ENCODE results near the gene CST6. TPM values are rescaled to one million over a fixed set of nuclear protein-coding genes. Genes with fewer than 3 reads are reported as not detected.
A peak's percentile ranks its signal among the peaks of the same experiment; 100 is the strongest.
"Not testable (repeated sequence)": the region's sequence is repeated elsewhere in the genome, so short reads cannot be mapped to it uniquely, and the experiment has no call there.

Gene CST6
- total and polyA plus RNA-seq, 2 donors (not counting 3 experiments of a cell fraction or from before 2014, with no cell fraction given) = 0.46 to 2.2 TPM

- peaks cover 5% of the 10 kb centered on the region for H3K79me2 ChIP-seq (ENCODE audit: control insufficient read depth, insufficient read depth, low read length)
- no peak for TF ChIP-seq POLR2A (IDR thresholded peaks at IDR 0.05; ENCODE audit: low read depth, low read length)
- no peak for TF ChIP-seq GATA2 (IDR thresholded peaks at IDR 0.05; ENCODE audit: insufficient read depth, insufficient read length, low read depth, low read length)
- TF ChIP-seq MYC (IDR thresholded peaks at IDR 0.05; ENCODE audit: low read depth, low read length) = no peak
- TF ChIP-seq FOS (IDR thresholded peaks at IDR 0.05; ENCODE audit: borderline replicate concordance, insufficient read depth, low read length) = no peak
- no peak for TF ChIP-seq POLR2AphosphoS5 (IDR thresholded peaks at IDR 0.05; ENCODE audit: insufficient read depth, low read depth, low read length)
- no peak for TF ChIP-seq CTCF (IDR thresholded peaks at IDR 0.05; ENCODE audit: extremely low read depth in 1 of 2, insufficient read depth in 1 of 2, low read depth in 1 of 2, low read length in 2 of 2)
- no peak for TF ChIP-seq MAX (IDR thresholded peaks at IDR 0.05; ENCODE audit: insufficient read depth, insufficient read length)
- TF ChIP-seq JUN (IDR thresholded peaks at IDR 0.05; ENCODE audit: borderline replicate concordance, insufficient read depth, insufficient read length, low read depth) = no peak
- no peak for TF ChIP-seq EZH2 (IDR thresholded peaks at IDR 0.05; ENCODE audit: borderline replicate concordance, low read depth, low read length, severe bottlenecking)
- H3K9me1 ChIP-seq (replicated peaks; ENCODE audit: control insufficient read depth, extremely low read depth, insufficient read depth, low read length) = no peaks in the 10 kb centered on the region
- H3K4me1 ChIP-seq (ENCODE audit: control insufficient read depth, extremely low read depth, insufficient read depth, low read length) = peaks cover 3% of the 10 kb centered on the region
- intact Hi-C loops (cut with micrococcal nuclease) (no loop called here), dilution Hi-C loops (cut with MboI; ENCODE audit: extremely low pct_ligation_motif_present, low sequenced_read_pairs) (no loop called here)
- no peaks in the 10 kb centered on the region for H4K20me1 ChIP-seq (replicated peaks; ENCODE audit: control insufficient read depth, extremely low read depth, insufficient read depth, low read length)
- peaks cover 0 to 7% of the 10 kb centered on the region in 2 experiments for H3K36me3 ChIP-seq (ENCODE audit: control insufficient read depth in 2 of 2, extremely low read depth in 1 of 2, insufficient read depth in 2 of 2, low read length in 2 of 2)
- no TSS peak for BruUV-seq (replicated peaks)
- ChIA-PET POLR2A (no interaction called here), CTCF (interaction anchor here (1.3 to 3.9 kb wide), 3 partner anchors 14 to 124 kb away, joined by 3 to 37 read pairs (median 11); no protein-coding TSS in a partner anchor)
- no peak overlapping the region for H3K9ac ChIP-seq (replicated peaks; ENCODE audit: extremely low read depth, insufficient read depth, low read length)
- no peaks in the 10 kb centered on the region for H3K9me3 ChIP-seq (replicated peaks; ENCODE audit: control insufficient read depth, insufficient read depth, low read length)
- DNase-seq (ENCODE audit: low read depth, low spot score) = no peak
- no peak overlapping the region for H3K4me2 ChIP-seq (ENCODE audit: insufficient read depth, low read length)
- H3K27me3 ChIP-seq (ENCODE audit: control insufficient read depth in 2 of 2, insufficient read depth in 2 of 2, low read length in 2 of 2) = peaks cover 2% of the 10 kb centered on the region in 2 experiments
- H3K4me3 ChIP-seq (replicated peaks in 1 of 3; ENCODE audit: insufficient read depth in 1 of 3, low read depth in 1 of 3, low read length in 3 of 3) = no peak overlapping the region
- no peak for FAIRE-seq
- H2AFZ ChIP-seq (ENCODE audit: low read depth, low read length) = peak overlapping the region; percentile 41
- no peak overlapping the region for H3K27ac ChIP-seq (ENCODE audit: insufficient read depth, low read depth, low read length)
These were observed 3.2 kb upstream of the CST6 start for GRCh38 chr11:66008468-66009101.

- H3K4me2 ChIP-seq (ENCODE audit: insufficient read depth, low read length); H3K4me1 ChIP-seq (ENCODE audit: control insufficient read depth, extremely low read depth, insufficient read depth, low read length); H3K79me2 ChIP-seq (ENCODE audit: control insufficient read depth, insufficient read depth, low read length); H3K27me3 ChIP-seq (ENCODE audit: control insufficient read depth in 2 of 2, insufficient read depth in 2 of 2, low read length in 2 of 2); H3K9ac ChIP-seq (replicated peaks; ENCODE audit: extremely low read depth, insufficient read depth, low read length); intact Hi-C loops (cut with micrococcal nuclease); H3K36me3 ChIP-seq (ENCODE audit: control insufficient read depth in 2 of 2, extremely low read depth in 1 of 2, insufficient read depth in 2 of 2, low read length in 2 of 2); H3K9me1 ChIP-seq (replicated peaks; ENCODE audit: control insufficient read depth, extremely low read depth, insufficient read depth, low read length); FAIRE-seq; H4K20me1 ChIP-seq (replicated peaks; ENCODE audit: control insufficient read depth, extremely low read depth, insufficient read depth, low read length); H3K9me3 ChIP-seq (replicated peaks; ENCODE audit: control insufficient read depth, insufficient read depth, low read length); BruUV-seq (replicated peaks); H3K27ac ChIP-seq (ENCODE audit: insufficient read depth, low read depth, low read length); H3K4me3 ChIP-seq (replicated peaks in 1 of 3; ENCODE audit: insufficient read depth in 1 of 3, low read depth in 1 of 3, low read length in 3 of 3); dilution Hi-C loops (cut with MboI; ENCODE audit: extremely low pct_ligation_motif_present, low sequenced_read_pairs); DNase-seq (ENCODE audit: low read depth, low spot score); POLR2A ChIA-PET; H2AFZ ChIP-seq (ENCODE audit: low read depth, low read length): not testable (repeated sequence)
- CTCF ChIA-PET = interaction anchor here (2.1 to 3.9 kb wide), 2 partner anchors 12 to 35 kb away, joined by 11 to 37 read pairs; no protein-coding TSS in a partner anchor
These were observed 1.8 kb upstream of the CST6 start for GRCh38 chr11:66010036-66010435.
